Vagina (tissue), 2 donors: ENCODE results near the gene KCNK10.

Experiments
- CTCF ChIP-seq, 3 experiments: fragments of 450-650 bp in 2 of 3; fragments of 200-600 bp in 1 of 3; sonication (generic) in 1 of 3; IDR thresholded peaks; one replicate each; pipeline ENCODE4 v1.5.1; 2017 to 2019; ENCODE audit warnings: antibody characterized with exemption in 3 of 3, mild to moderate bottlenecking in 2 of 3, moderate library complexity in 2 of 3
- POLR2A ChIP-seq, 2 donors: fragments of 450-650 bp; IDR thresholded peaks; one replicate each; pipeline ENCODE4 v1.6.1; 2017; ENCODE audit warnings: antibody characterized with exemption in 2 of 2, mild to moderate bottlenecking in 2 of 2, moderate library complexity in 2 of 2
- POLR2AphosphoS5 ChIP-seq, 2 donors: sonication (generic); formaldehyde crosslinking; IDR thresholded peaks; one replicate each; pipeline ENCODE4 v1.9.0; 2017; ENCODE audit warnings: antibody characterized with exemption in 2 of 2, mild to moderate bottlenecking in 2 of 2, low read depth in 1 of 2; ENCODE audit not compliant: insufficient read depth in 1 of 2

- TF ChIP-seq CTCF (IDR thresholded peaks at IDR 0.05) = no peak
- no peak for TF ChIP-seq POLR2A (IDR thresholded peaks at IDR 0.05)
- TF ChIP-seq POLR2AphosphoS5 (IDR thresholded peaks at IDR 0.05; ENCODE audit: insufficient read depth in 1 of 2, low read depth in 1 of 2) = no peak
Observed at GRCh38 chr14:88255196-88255595, 67.9 kb downstream of the KCNK10 start.
